ENCODE measurements around the gene URB1. TPM values are rescaled to one million over a fixed set of nuclear protein-coding genes. Genes with fewer than 3 reads are reported as not detected.

The URB1 gene, protein sequence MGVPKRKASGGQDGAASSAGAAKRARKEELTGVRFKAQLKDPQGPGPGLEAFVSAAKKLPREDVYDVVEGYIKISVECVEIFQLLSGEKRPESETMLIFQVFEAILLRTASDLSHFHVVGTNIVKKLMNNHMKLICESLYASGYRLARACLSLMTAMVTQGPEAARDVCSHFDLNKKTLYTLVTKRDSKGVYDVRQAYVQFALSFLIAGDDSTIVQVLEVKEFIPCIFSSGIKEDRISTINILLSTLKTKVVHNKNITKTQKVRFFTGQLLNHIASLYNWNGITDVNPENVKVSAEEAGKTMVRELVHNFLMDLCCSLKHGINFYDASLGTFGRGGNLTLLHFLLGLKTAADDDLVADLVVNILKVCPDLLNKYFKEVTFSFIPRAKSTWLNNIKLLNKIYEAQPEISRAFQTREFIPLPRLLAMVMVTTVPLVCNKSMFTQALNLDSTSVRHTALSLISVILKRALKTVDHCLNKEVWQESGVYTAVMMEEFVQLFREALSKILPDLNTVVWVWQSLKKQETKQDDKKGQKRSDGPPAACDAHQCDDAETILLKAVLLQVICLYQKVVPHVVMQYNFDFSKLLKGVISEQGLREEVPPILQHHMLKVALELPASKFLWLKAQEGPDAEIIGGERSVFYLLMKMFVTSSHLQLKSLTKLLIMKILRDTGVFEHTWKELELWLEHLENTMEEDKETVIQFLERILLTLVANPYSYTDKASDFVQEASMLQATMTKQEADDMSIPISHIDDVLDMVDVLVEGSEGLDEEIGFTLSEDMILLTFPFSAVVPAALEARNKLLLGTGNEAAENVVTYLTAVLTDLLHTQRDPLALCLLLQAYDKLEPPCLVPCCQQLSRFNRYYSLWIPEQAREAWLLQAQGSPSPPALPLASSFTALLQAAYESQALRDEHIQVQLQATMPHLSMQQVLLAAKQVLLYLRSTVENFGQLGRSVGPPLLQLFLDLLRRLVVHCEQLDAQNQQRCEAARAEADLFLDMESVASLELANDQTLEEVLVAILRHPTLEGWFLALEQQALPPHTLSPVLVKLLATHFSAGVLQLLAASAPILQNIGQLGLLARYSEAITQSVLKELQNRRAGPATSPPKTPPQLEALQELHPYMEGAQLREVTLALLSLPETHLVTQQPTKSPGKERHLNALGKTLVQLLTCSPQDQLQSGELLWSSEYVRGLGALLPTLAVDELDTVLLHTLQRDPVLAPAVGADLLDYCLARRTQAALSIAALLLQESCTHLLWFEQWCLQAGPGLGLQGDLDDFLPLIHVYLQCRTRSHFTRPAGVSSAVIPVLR (N-terminal part only)
- 9.7 and 36.3 TPM in 2 replicates for total RNA-seq

DNA sequence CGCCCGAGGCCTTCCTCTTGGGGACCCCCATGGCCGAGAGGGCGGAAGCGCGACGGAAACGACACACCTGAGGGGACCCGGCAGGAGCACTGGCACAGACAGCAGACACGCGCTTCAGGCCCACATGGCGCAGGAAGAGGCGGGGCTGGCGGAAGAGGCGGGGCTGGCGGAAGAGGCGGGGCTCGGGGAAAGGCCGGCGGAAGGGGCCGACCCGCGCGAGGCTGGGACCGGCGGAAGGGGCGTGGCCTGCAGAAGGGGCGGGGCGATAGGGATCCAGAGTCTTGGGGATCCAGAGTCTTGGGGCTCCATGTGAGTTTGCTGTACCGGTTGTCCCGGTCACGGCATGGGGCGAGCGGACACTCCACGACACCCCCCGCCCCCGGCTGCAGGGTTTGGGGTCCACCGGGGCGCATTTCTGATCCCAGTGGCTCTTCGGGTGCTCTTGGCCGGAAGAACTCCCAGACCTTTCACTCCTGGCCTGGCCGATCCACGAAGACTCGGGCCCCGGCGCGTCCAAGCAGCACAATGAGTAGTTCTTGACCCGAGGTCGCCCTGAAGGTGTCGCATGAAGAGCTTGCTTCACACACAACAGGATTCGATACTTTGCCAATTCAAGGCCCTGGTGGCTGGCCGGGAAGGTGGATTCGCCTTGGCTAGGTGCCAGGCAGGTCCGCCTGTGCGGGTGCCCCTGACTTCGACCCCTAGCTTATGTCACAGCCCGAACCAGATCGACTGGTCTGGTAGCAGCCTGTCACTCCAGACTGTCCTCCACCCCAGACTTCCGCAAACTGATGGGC, at the start of gene URB1:
TSS of gene URB1 (minus strand) at position 133 of the 797 bp plus-strand sequence. CDS start at position 31, 102 bp downstream.

DNA sequence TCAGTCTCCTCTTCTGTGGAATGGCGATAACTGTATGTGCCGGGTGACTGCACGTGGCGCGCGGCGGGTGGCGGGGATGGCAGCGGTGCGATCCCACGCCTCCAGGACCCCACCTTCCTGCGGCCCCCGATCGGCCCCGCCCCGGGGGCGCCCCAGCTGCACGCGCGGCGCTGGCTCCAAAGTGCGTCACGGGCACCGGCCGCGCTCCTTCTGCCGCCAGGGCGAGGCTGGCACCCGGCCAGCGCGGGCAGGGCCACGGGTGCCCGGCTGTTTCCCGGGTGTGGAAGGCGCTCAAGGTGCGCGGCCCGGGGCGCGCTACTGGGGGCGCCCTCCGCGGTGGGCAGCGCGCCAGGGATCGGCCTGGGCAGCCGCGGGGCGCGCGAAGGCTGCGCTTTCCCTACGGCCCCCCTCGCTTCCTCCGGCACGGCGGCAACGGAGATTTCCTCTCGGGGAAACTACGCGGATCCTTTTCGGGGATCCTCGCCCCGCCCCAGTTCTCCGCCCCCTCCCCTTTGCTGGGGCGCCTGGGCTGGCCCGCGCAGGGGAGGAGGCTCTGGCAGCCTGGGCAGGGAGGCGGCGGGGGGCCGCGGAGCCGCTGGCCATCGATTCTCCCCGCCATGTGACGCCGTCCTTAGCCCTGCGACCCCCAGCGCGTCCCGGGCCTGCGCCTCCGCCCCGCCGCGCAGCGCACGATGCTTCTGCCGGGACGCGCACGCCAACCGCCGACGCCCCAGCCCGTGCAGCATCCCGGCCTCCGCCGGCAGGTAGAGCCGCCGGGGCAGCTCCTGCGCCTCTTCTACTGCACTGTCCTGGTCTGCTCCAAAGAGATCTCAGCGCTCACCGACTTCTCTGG, 19.6 kb upstream of the URB1 start, which contains the start of gene EVA1C:
TSS of gene EVA1C (plus strand) at position 545 of the 853 bp plus-strand sequence. CDS start at position 693, 148 bp downstream.

DNA sequence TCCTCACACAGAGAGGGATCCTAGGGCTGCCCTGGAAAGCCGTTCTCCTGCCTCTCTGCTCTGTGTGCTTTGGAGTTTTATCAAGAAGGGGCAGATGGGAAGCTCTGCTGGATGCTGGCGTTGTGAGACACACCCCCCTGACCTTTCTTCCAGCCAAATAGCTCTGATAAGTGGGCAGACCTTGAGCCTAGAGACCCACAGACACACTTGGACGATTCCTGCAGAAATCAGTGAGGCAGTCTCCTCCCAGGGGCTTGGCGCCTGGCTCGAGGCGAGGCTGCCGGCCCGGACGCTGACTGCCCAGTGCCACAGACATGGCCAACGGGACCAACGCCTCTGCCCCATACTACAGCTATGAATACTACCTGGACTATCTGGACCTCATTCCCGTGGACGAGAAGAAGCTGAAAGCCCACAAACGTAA, 94.1 kb downstream of the URB1 start, which contains the start of gene MRAP:
TSS of gene MRAP (plus strand) at position 198 of the 424 bp plus-strand sequence. CDS start at position 315, 117 bp downstream.

DNA sequence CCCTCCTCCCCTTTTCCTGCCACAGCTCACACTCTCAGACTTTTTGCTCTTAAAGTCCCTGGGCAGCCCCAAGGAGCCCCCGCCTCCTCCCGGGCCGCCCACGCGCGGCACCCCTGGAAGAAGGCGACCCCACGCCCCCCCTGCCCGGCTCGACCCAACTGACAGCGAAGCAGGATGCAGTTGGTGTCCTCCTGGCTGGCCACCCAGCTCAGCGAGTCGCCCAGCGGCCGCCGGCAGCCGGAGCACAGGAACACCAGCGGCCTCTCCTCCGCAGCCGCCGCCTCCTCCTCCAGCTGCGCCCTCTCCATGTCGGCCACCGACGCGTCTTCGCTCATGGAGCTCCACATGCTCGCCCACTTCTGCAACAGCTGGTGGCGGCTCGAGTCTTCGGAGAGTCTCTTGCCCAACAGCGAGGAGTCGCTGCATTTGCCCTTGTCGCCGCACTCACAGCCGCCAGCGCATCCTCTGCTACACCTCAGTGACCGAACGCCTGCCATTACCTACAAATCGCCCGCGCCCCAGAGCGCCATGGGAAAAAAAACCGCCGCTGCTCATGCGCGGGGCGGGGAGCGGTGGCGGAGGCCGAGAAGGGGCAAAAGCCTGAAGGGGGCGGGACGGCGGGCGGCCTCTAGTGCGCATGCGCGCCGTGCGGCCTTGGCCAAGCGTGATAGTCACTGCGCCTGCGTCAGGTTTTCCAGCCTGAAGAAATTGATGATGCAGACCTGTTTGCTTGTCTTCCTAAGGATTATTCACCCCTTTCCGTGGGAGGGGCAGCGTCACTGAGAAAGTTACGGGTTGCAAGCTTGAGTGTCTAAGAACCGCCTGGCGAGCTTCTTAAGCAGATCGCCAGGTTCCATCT, 114.1 kb downstream of the URB1 start, which contains the start of gene MIS18A:
TSS of gene MIS18A (minus strand) at position 532 of the 859 bp plus-strand sequence. CDS start at position 497, 35 bp downstream.

Other genes starting within 250 kb of the URB1 start
- 10.8 and 11.3 TPM in 2 replicates for gene MIS18A, start 114.0 kb downstream of the URB1 start, total RNA-seq
- gene MRAP, start 94.2 kb downstream of the URB1 start, total RNA-seq = not detected in 2 replicates
- gene EVA1C, start 19.7 kb upstream of the URB1 start, total RNA-seq = 13.1 and 33.5 TPM in 2 replicates
- gene TCP10L, start 192.5 kb upstream of the URB1 start, total RNA-seq = 0.32 and 0.57 TPM in 2 replicates
- 19.4 and 24.0 TPM in 2 replicates for gene CFAP298, start 219.4 kb upstream of the URB1 start, total RNA-seq